H1 (cell line): ENCODE results near the gene GBF1. TPM values are rescaled to one million over a fixed set of nuclear protein-coding genes. Genes with fewer than 3 reads are reported as not detected.
A peak's percentile ranks its signal among the peaks of the same experiment; 100 is the strongest.

ENCODE experiments used
- CTCF ChIA-PET: fragments of 300-600 bp; sonication (Branson Sonifier 250); formaldehyde crosslinking; loops from one replicate; lab custom pipeline; 2021; ENCODE audit not compliant: partially characterized antibody; lab: Charles Lee
- POLR2A ChIA-PET: fragments of 300-600 bp; sonication (Branson Sonifier 250); formaldehyde crosslinking; loops from one replicate; lab custom pipeline; 2021; ENCODE audit warnings: inconsistent platforms; ENCODE audit not compliant: partially characterized antibody; lab: Charles Lee
- DNase-seq, 2 experiments: peaks; one replicate each; pipeline versions ENCODE4 v3.0.0 to v3.0.0-alpha.2; 2010 to 2022; ENCODE audit warnings: low spot score in 2 of 2, low read depth in 1 of 2, mixed read lengths in 1 of 2
- FAIRE-seq: peaks from 2 replicates; lab custom pipeline; 2011; peaks lifted over from hg19 to GRCh38; lab: Jason Lieb, UNC
- H2AFZ ChIP-seq: 2 replicates; pipeline ENCODE4 v1.8.1; 2012; ENCODE audit warnings: low read length, inconsistent platforms
- H2AK5ac ChIP-seq: 2 replicates; pipeline ENCODE4 v1.6.1; 2013; ENCODE audit warnings: low read depth, low read length
- H2BK120ac ChIP-seq: replicated peaks from 2 replicates; pipeline ENCODE3; 2013; ENCODE audit warnings: low read depth, low read length, inconsistent platforms
- H2BK12ac ChIP-seq: 2 replicates; pipeline ENCODE4 v1.6.1; 2013; ENCODE audit warnings: low read depth, low read length
- H2BK15ac ChIP-seq: 2 replicates; pipeline ENCODE4 v1.6.1; 2013; ENCODE audit warnings: low read length
- H2BK20ac ChIP-seq: 2 replicates; pipeline ENCODE4 v1.6.1; 2013; ENCODE audit warnings: low read length
- H2BK5ac ChIP-seq: 2 replicates; pipeline ENCODE4 v1.6.1; 2013; ENCODE audit warnings: low read depth, low read length
- H3K14ac ChIP-seq: 2 replicates; pipeline ENCODE4 v1.6.1; 2013; ENCODE audit warnings: inconsistent platforms; ENCODE audit not compliant: insufficient read length
- H3K18ac ChIP-seq: 2 replicates; pipeline ENCODE4 v1.6.1; 2013; ENCODE audit warnings: low read length; ENCODE audit errors: extremely low read depth
- H3K23ac ChIP-seq: 2 replicates; pipeline ENCODE4 v1.6.1; 2013; ENCODE audit warnings: inconsistent platforms; ENCODE audit not compliant: insufficient read length
- H3K23me2 ChIP-seq: 2 replicates; pipeline ENCODE4 v1.6.1; 2013; ENCODE audit warnings: low read depth, low read length
- H3K27ac ChIP-seq: 2 replicates; pipeline ENCODE4 v1.6.1; 2011; ENCODE audit warnings: low read depth, low read length, inconsistent platforms
- H3K27me3 ChIP-seq, 4 experiments: replicated peaks in 1 of 4; 1 replicate in 1 of 4; 2 replicates in 3 of 4; pipeline versions ENCODE4 v1.6.1 to v1.8.1; 2011 to 2013; ENCODE audit warnings: low read length in 3 of 4, mild to moderate bottlenecking in 3 of 4, inconsistent platforms in 2 of 4, mixed read lengths in 2 of 4, moderate library complexity in 1 of 4; ENCODE audit not compliant: control insufficient read depth in 3 of 4, insufficient read depth in 3 of 4; ENCODE audit errors: extremely low read depth in 1 of 4
- H3K36me3 ChIP-seq, 4 experiments: 2 replicates each; pipeline versions ENCODE4 v1.6.1 to v1.8.1; 2011 to 2013; ENCODE audit warnings: mild to moderate bottlenecking in 4 of 4, low read length in 3 of 4, moderate library complexity in 2 of 4, control low read depth in 1 of 4, inconsistent platforms in 1 of 4; ENCODE audit not compliant: insufficient read depth in 4 of 4, control insufficient read depth in 2 of 4
- H3K4ac ChIP-seq: replicated peaks from 2 replicates; pipeline ENCODE3; 2013; ENCODE audit warnings: low read length, low read depth, mixed read lengths, inconsistent platforms; ENCODE audit not compliant: insufficient read length
- H3K4me1 ChIP-seq, 4 experiments: replicated peaks in 1 of 4; 1 replicate in 1 of 4; 2 replicates in 3 of 4; pipeline versions ENCODE4 v1.6.1 to v1.8.1; 2011 to 2013; ENCODE audit warnings: low read length in 3 of 4, inconsistent platforms in 2 of 4, mixed read lengths in 1 of 4; ENCODE audit not compliant: insufficient read depth in 4 of 4, control insufficient read depth in 3 of 4
- H3K4me2 ChIP-seq, 2 experiments: 2 replicates each; pipeline versions ENCODE4 v1.6.1 to v1.8.1; 2011 to 2013; ENCODE audit warnings: low read depth in 2 of 2, low read length in 2 of 2, control low read depth in 1 of 2, inconsistent platforms in 1 of 2, mild to moderate bottlenecking in 1 of 2; ENCODE audit not compliant: insufficient read depth in 1 of 2
- H3K4me3 ChIP-seq, 4 experiments: fragments of 200-600, 300-600 bp in 1 of 4; sonication (generic), shearing (Covaris generic), sonication (Bioruptor Twin) in 1 of 4; 2 replicates each; pipeline versions ENCODE4 v1.5.1 to v1.8.1; 2011 to 2016; ENCODE audit warnings: low read length in 4 of 4, low read depth in 3 of 4, control low read depth in 2 of 4, inconsistent platforms in 2 of 4, mild to moderate bottlenecking in 2 of 4, mixed read lengths in 1 of 4, moderate library complexity in 1 of 4; ENCODE audit not compliant: insufficient read depth in 2 of 4; ENCODE audit errors: extremely low read depth in 1 of 4
- H3K56ac ChIP-seq: replicated peaks from 2 replicates; pipeline ENCODE3; 2013; ENCODE audit warnings: low read depth, mild to moderate bottlenecking, mixed read lengths, low read length, inconsistent platforms; ENCODE audit not compliant: insufficient read length
- H3K79me1 ChIP-seq: 2 replicates; pipeline ENCODE4 v1.6.1; 2013; ENCODE audit warnings: low read depth, low read length, control low read depth
- H3K79me2 ChIP-seq, 2 experiments: 2 replicates each; pipeline versions ENCODE4 v1.6.1 to v1.8.1; 2012 to 2013; ENCODE audit warnings: low read length in 2 of 2, mild to moderate bottlenecking in 2 of 2, inconsistent platforms in 1 of 2; ENCODE audit not compliant: insufficient read depth in 2 of 2, control insufficient read depth in 1 of 2
- H3K9ac ChIP-seq, 4 experiments: replicated peaks in 1 of 4; 1 replicate in 1 of 4; 2 replicates in 3 of 4; pipeline versions ENCODE4 v1.6.1 to v1.8.1; 2011 to 2013; ENCODE audit warnings: low read depth in 3 of 4, low read length in 3 of 4, control low read depth in 2 of 4, mild to moderate bottlenecking in 2 of 4, moderate library complexity in 2 of 4, inconsistent platforms in 1 of 4; ENCODE audit errors: extremely low read depth in 1 of 4
- H3K9me3 ChIP-seq, 2 experiments: 2 replicates each; pipeline versions ENCODE4 v1.6.1 to v1.8.1; 2012 to 2013; ENCODE audit warnings: mild to moderate bottlenecking in 2 of 2, moderate library complexity in 2 of 2, control low read depth in 1 of 2, inconsistent platforms in 1 of 2, low read depth in 1 of 2, low read length in 1 of 2, mixed read lengths in 1 of 2; ENCODE audit not compliant: insufficient read depth in 2 of 2
- H4K20me1 ChIP-seq, 2 experiments: replicated peaks in 1 of 2; 2 replicates each; pipeline versions ENCODE3 to v1.8.1; 2011 to 2013; ENCODE audit warnings: inconsistent platforms in 2 of 2, low read length in 2 of 2, mild to moderate bottlenecking in 1 of 2; ENCODE audit not compliant: insufficient read depth in 2 of 2, control insufficient read depth in 1 of 2
- H4K5ac ChIP-seq: 2 replicates; pipeline ENCODE4 v1.6.1; 2013; ENCODE audit warnings: low read length, low read depth, mixed read lengths, inconsistent platforms; ENCODE audit not compliant: insufficient read length
- H4K8ac ChIP-seq: 2 replicates; pipeline ENCODE4 v1.8.0; 2013; ENCODE audit warnings: mild to moderate bottlenecking, moderate library complexity, low read length, inconsistent platforms; ENCODE audit not compliant: insufficient read depth; ENCODE audit errors: extremely low read depth
- H4K91ac ChIP-seq: replicated peaks from 2 replicates; pipeline ENCODE3; 2013; ENCODE audit warnings: low read length, mixed read lengths, inconsistent platforms; ENCODE audit not compliant: insufficient read length
- ASH2L ChIP-seq: fragments of 200-600, 300-600 bp; sonication (generic); IDR thresholded peaks from one replicate; pipeline ENCODE4 v1.7.1; 2017; ENCODE audit warnings: low read length
- BACH1 ChIP-seq: IDR thresholded peaks from 2 replicates; pipeline ENCODE4 v1.6.1; 2012; ENCODE audit warnings: low read length, improper control_type of control experiment
- BCL11A ChIP-seq, 2 experiments: IDR thresholded peaks; one replicate each; pipeline ENCODE4 v1.6.1; 2011; ENCODE audit warnings: low read depth in 2 of 2, low read length in 2 of 2, mild to moderate bottlenecking in 2 of 2
- CHD1 ChIP-seq: IDR thresholded peaks from 2 replicates; pipeline ENCODE4 v1.6.1; 2012; ENCODE audit warnings: low read depth, low read length, improper control_type of control experiment
- CHD2 ChIP-seq: IDR thresholded peaks from 2 replicates; pipeline ENCODE4 v1.6.1; 2012; ENCODE audit warnings: low read length, improper control_type of control experiment
- CREB1 ChIP-seq: IDR thresholded peaks from 2 replicates; pipeline ENCODE4 v1.6.1; 2012; ENCODE audit warnings: inconsistent platforms
- EP300 ChIP-seq, 2 experiments: IDR thresholded peaks; 1 replicate in 1 of 2; 2 replicates in 1 of 2; pipeline ENCODE4 v1.6.1; 2011 to 2012; ENCODE audit warnings: low read depth in 2 of 2, low read length in 2 of 2, mild to moderate bottlenecking in 2 of 2, borderline replicate concordance in 1 of 2, inconsistent platforms in 1 of 2, moderate library complexity in 1 of 2
- MAFK ChIP-seq: IDR thresholded peaks from 2 replicates; pipeline ENCODE4 v1.6.1; 2012; ENCODE audit warnings: low read depth, mild to moderate bottlenecking, improper control_type of control experiment, low read length
- NANOG ChIP-seq: IDR thresholded peaks from 2 replicates; pipeline ENCODE4 v1.6.1; 2011; ENCODE audit warnings: low read length, low read depth, mild to moderate bottlenecking, inconsistent platforms; ENCODE audit not compliant: insufficient read depth, poor library complexity, severe bottlenecking
- SIRT6 ChIP-seq: IDR thresholded peaks from one replicate; pipeline ENCODE4 v1.7.1; 2012; ENCODE audit warnings: low read length, inconsistent platforms
- SP1 ChIP-seq: IDR thresholded peaks from 2 replicates; pipeline ENCODE4 v1.6.1; 2011; ENCODE audit warnings: low read depth, low read length
- SP2 ChIP-seq: IDR thresholded peaks from 2 replicates; pipeline ENCODE4 v1.6.1; 2012; ENCODE audit warnings: mild to moderate bottlenecking, low read length, inconsistent platforms
- SP4 ChIP-seq: IDR thresholded peaks from 2 replicates; pipeline ENCODE4 v1.6.1; 2012; ENCODE audit warnings: low read length, inconsistent platforms
- SUZ12 ChIP-seq: fragments of 200-600 bp; sonication (generic); IDR thresholded peaks from 2 replicates; pipeline ENCODE4 v1.6.1; 2012; ENCODE audit warnings: mild to moderate bottlenecking, inconsistent platforms, low read length, moderate library complexity, mixed read lengths
- TBP ChIP-seq: IDR thresholded peaks from 2 replicates; pipeline ENCODE4 v1.6.1; 2011; ENCODE audit warnings: low read depth, low read length, improper control_type of control experiment
- WGBS, 2 experiments: shearing (Covaris generic) in 1 of 2; methylation state at CpG; one replicate each; pipeline versions ENCODE4 v1.1.6 to v1.1.7; 2013 to 2015; ENCODE audit warnings: low lambda C conversion rate in 2 of 2, mixed read lengths in 2 of 2, inconsistent platforms in 1 of 2, low coverage in 1 of 2, missing lambda C conversion rate in 1 of 2; ENCODE audit not compliant: insufficient replicate concordance in 2 of 2, insufficient coverage in 1 of 2, insufficient read length in 1 of 2; ENCODE audit errors: extremely low coverage in 1 of 2, missing lambda C conversion rate in 1 of 2; 5-methylcytosine and 5-hydroxymethylcytosine counted together
- polyA plus RNA-seq, 7 experiments: library from polyadenylated mRNA; depleted of rRNA in 3 of 7; stranded (reverse) in 5 of 7; unstranded in 2 of 7; fragments of >200 nt in 5 of 7; fragments of 200-250 nt in 2 of 7; gene quantifications; 1 replicate in 5 of 7; 2 replicates in 1 of 7; 4 replicates in 1 of 7; pipeline versions ENCODE4 v1.2.1 to v1.2.3, GENCODE V29; 2011 to 2013; ENCODE audit warnings: missing spikeins in 2 of 7, mixed read lengths in 2 of 7
- total RNA-seq: library from RNA; stranded (reverse); fragmentation: NEBNext Ultra II Directional; extraction: Animal tissue kit (Norgen Biotek cat#: 25700); gene quantifications from 2 replicates; pipeline ENCODE4 v1.2.1, GENCODE V29; 2021
- TF ChIP-seq, protein P1 (sequence below): IDR thresholded peaks from 2 replicates; pipeline ENCODE4 v1.6.1; 2012; ENCODE audit warnings: inconsistent platforms

GBF1 gene
- total and polyA plus RNA-seq, 2 of the 8 experiments (the other 6 are each of a cell fraction or from before 2014, with no cell fraction given): 11.0 to 25.5 TPM

DNA sequence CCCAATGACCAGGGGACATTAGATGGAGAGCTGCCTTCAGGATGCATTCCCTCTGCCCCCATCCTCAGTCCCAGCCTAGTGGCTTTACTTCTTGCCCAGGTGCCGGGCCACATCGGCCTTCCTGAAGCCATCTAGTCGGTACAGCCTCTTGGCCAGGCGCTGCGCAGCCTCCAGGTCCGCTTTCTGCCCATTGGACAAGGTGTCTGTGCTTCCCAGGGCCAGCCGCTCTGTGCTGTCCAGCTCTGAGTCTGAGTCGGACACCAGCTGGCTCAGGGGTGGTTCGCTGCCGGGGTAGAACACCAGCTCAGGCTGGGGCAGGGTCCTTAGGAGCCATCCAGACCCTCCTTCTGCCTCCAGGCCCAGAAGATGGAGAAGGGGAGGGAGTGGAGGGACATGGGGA lies 167.0 kb downstream of the GBF1 start:
- POLR2A ChIA-PET: interaction anchor here (1.0 to 4.9 kb wide), 4 partner anchors 10 to 38 kb away, joined by 3 to 51 read pairs (median 10); partner anchors contain the start of genes C10orf95, FBXL15 and NFKB2

More for the DNA sequence above, 167.0 kb downstream of the GBF1 start:
- peaks cover 26% of the 10 kb centered on the region for H3K23me2 ChIP-seq
- peaks cover 0 to 3% of the 10 kb centered on the region in 2 experiments for H4K20me1 ChIP-seq
- H3K9ac ChIP-seq: no peak overlapping the region
- H2BK12ac ChIP-seq: 0 out of 2 replicates have a peak overlapping the region, but pooled peaks have one; percentile 50
- no peak overlapping the region for H3K18ac ChIP-seq
- no peak overlapping the region for H2BK20ac ChIP-seq
- no peaks in the 10 kb centered on the region for H3K79me2 ChIP-seq
- CTCF ChIA-PET: interaction anchor here (0.6 to 10.1 kb wide), 11 partner anchors 11 to 183 kb away, joined by 3 to 205 read pairs (median 4); partner anchors contain the start of genes CUEDC2 and NFKB2
- no peak overlapping the region for H2BK120ac ChIP-seq
- H3K14ac ChIP-seq: no peak overlapping the region
- H4K91ac ChIP-seq: no peak overlapping the region
- H4K5ac ChIP-seq: no peak overlapping the region
- peaks cover 17 to 50% (median 49%) of the 10 kb centered on the region in 4 experiments for H3K27me3 ChIP-seq
- H2BK15ac ChIP-seq: 0 out of 2 replicates have a peak overlapping the region, but pooled peaks have one; percentile 61
- H4K8ac ChIP-seq: no peak overlapping the region
- H2AK5ac ChIP-seq: no peak overlapping the region
- FAIRE-seq: no peak
- H3K27ac ChIP-seq: no peak overlapping the region
- H3K36me3 ChIP-seq: no peaks in the 10 kb centered on the region
- no peaks in the 10 kb centered on the region for H3K9me3 ChIP-seq
- no peak overlapping the region for H3K4me2 ChIP-seq
- TF ChIP-seq BACH1 (no peak), TBP (no peak), CHD2 (no peak), SIRT6 (no peak), CHD1 (no peak), SUZ12 (no peak), CREB1 (no peak), ASH2L (no peak), SP1 (no peak), BCL11A (IDR thresholded peaks at IDR 0.05; ENCODE audit: low read depth in 2 of 2, low read length in 2 of 2) (no peak), SP4 (no peak), EP300 (IDR thresholded peaks at IDR 0.05; ENCODE audit: borderline replicate concordance in 1 of 2, low read depth in 2 of 2, low read length in 2 of 2) (no peak), MAFK (no peak), NANOG (no peak), SP2 (no peak)
- TF ChIP-seq, protein P1, sequence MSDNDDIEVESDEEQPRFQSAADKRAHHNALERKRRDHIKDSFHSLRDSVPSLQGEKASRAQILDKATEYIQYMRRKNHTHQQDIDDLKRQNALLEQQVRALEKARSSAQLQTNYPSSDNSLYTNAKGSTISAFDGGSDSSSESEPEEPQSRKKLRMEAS: no peak
- TF ChIP-seq, all 59 proteins: peak for 0
- WGBS, 2 experiments: 94% methylated on average over 10 of the region's 10 CpGs; no CpG with 5 or more reads in 1 of the 2 experiments
- no peak overlapping the region for H2BK5ac ChIP-seq
- no peak overlapping the region for H3K56ac ChIP-seq
- H3K79me1 ChIP-seq: no peaks in the 10 kb centered on the region
- no peak for DNase-seq
- no peak overlapping the region for H3K4me3 ChIP-seq
- H3K23ac ChIP-seq: no peak overlapping the region
- no peak overlapping the region for H2AFZ ChIP-seq
- H3K4me1 ChIP-seq: peaks cover 9 to 31% (median 22%) of the 10 kb centered on the region in 4 experiments
- no peak overlapping the region for H3K4ac ChIP-seq
